ENCODE data around the gene KIF21B. TPM values are rescaled to one million over a fixed set of nuclear protein-coding genes. Genes with fewer than 3 reads are reported as not detected.

The KIF21B gene
- total and polyA plus RNA-seq, 2 of the 8 experiments (the other 6 are each of a cell fraction or from before 2014, with no cell fraction given): 10.8 to 26.5 TPM

DNA sequence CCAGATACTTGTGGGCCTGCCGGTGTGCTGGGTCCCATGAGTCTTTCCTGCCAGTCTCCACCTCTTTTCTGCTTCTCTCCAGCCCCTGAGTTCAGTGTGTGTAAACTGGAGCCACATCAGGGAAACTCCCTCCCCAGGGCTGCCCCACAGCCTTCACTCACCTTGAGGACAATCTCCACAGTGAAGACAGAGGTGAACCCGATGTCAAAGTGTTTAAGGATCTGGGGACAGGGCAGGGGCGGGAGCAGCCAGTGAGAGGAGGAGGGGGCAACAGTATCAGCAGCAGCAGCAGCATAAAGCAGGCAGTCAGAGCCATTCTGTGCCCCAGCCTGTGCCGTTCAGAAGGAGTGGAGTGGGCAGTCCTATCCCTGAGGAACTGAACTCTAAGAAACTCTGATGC is 45.5 kb upstream of the KIF21B start:
- Histone ChIP-seq H3K56ac (replicated peaks; ENCODE audit: insufficient read length, low read depth, low read length) (no peak overlapping the region), H4K20me1 (replicated peaks in 1 of 2; ENCODE audit: control insufficient read depth in 1 of 2, insufficient read depth in 2 of 2, low read length in 2 of 2) (no peaks in the 10 kb centered on the region), H3K27ac (ENCODE audit: low read depth, low read length) (no peak overlapping the region), H3K4me2 (ENCODE audit: insufficient read depth in 1 of 2, low read depth in 2 of 2, low read length in 2 of 2) (no peak overlapping the region), H2AFZ (ENCODE audit: low read length) (no peak overlapping the region), H3K4ac (replicated peaks; ENCODE audit: insufficient read length, low read depth, low read length) (no peak overlapping the region), H3K23ac (ENCODE audit: insufficient read length) (no peak overlapping the region), H2BK120ac (replicated peaks; ENCODE audit: low read depth, low read length) (no peak overlapping the region), H2BK15ac (ENCODE audit: low read length) (no peak overlapping the region), H3K9me3 (ENCODE audit: insufficient read depth in 2 of 2, low read depth in 1 of 2, low read length in 1 of 2) (no peaks in the 10 kb centered on the region), H3K79me2 (ENCODE audit: control insufficient read depth in 1 of 2, insufficient read depth in 2 of 2, low read length in 2 of 2) (no peaks in the 10 kb centered on the region), H3K79me1 (ENCODE audit: low read depth, low read length) (no peaks in the 10 kb centered on the region), H4K5ac (ENCODE audit: insufficient read length, low read depth, low read length) (no peak overlapping the region), H3K23me2 (ENCODE audit: low read depth, low read length) (no peaks in the 10 kb centered on the region), H2BK12ac (ENCODE audit: low read depth, low read length) (no peak overlapping the region), H4K8ac (ENCODE audit: extremely low read depth, insufficient read depth, low read length) (no peak overlapping the region; the same call in 1 of the 2 replicates), H3K36me3 (ENCODE audit: control insufficient read depth in 2 of 4, insufficient read depth in 4 of 4, low read length in 3 of 4) (no peaks in the 10 kb centered on the region), H3K9ac (replicated peaks in 1 of 4; ENCODE audit: extremely low read depth in 1 of 4, low read depth in 3 of 4, low read length in 3 of 4) (no peak overlapping the region), H3K4me1 (replicated peaks in 1 of 4; ENCODE audit: control insufficient read depth in 3 of 4, insufficient read depth in 4 of 4, low read length in 3 of 4) (peaks cover 0 to 4% (median 0%) of the 10 kb centered on the region in 4 experiments; a peak in 1 of 7 replicates), H2BK5ac (ENCODE audit: low read depth, low read length) (no peak overlapping the region), H3K4me3 (ENCODE audit: extremely low read depth in 1 of 4, insufficient read depth in 2 of 4, low read depth in 3 of 4, low read length in 4 of 4) (no peak overlapping the region), H4K91ac (replicated peaks; ENCODE audit: insufficient read length, low read length) (no peak overlapping the region), H2AK5ac (ENCODE audit: low read depth, low read length) (no peak overlapping the region), H3K18ac (ENCODE audit: extremely low read depth, low read length) (no peak overlapping the region), H2BK20ac (ENCODE audit: low read length) (no peak overlapping the region), H3K14ac (ENCODE audit: insufficient read length) (no peak overlapping the region), H3K27me3 (replicated peaks in 1 of 4; ENCODE audit: control insufficient read depth in 3 of 4, extremely low read depth in 1 of 4, insufficient read depth in 3 of 4, low read length in 3 of 4) (no peaks in the 10 kb centered on the region; a peak in 1 of 7 replicates)
- ChIA-PET CTCF (ENCODE audit: partially characterized antibody) (interaction anchor here (1.0 to 10.6 kb wide), 9 partner anchors 14 to 152 kb away, joined by 3 to 97 read pairs (median 4); no protein-coding TSS in a partner anchor), POLR2A (ENCODE audit: partially characterized antibody) (no interaction called here)
- WGBS, 2 experiments (ENCODE audit: extremely low coverage in 1 of 2, insufficient coverage in 1 of 2, insufficient read length in 1 of 2, insufficient replicate concordance in 2 of 2, low coverage in 1 of 2, low lambda C conversion rate in 2 of 2, missing lambda C conversion rate in 1 of 2): 88% methylated on average over 4 of the region's 4 CpGs; no CpG with 5 or more reads in 1 of the 2 experiments
- no peak for FAIRE-seq
- no peak for DNase-seq (ENCODE audit: low read depth in 1 of 2, low spot score in 2 of 2)
- no peak for TF ChIP-seq JUND (IDR thresholded peaks at IDR 0.05; ENCODE audit: low read length)
- TF ChIP-seq POLR2A (IDR thresholded peaks at IDR 0.05; ENCODE audit: control extremely low read depth in 1 of 2, low read depth in 2 of 2, low read length in 2 of 2): no peak
- no peak for TF ChIP-seq CBX5 (IDR thresholded peaks at IDR 0.05; ENCODE audit: low read depth, low read length)
- TF ChIP-seq, protein P1, sequence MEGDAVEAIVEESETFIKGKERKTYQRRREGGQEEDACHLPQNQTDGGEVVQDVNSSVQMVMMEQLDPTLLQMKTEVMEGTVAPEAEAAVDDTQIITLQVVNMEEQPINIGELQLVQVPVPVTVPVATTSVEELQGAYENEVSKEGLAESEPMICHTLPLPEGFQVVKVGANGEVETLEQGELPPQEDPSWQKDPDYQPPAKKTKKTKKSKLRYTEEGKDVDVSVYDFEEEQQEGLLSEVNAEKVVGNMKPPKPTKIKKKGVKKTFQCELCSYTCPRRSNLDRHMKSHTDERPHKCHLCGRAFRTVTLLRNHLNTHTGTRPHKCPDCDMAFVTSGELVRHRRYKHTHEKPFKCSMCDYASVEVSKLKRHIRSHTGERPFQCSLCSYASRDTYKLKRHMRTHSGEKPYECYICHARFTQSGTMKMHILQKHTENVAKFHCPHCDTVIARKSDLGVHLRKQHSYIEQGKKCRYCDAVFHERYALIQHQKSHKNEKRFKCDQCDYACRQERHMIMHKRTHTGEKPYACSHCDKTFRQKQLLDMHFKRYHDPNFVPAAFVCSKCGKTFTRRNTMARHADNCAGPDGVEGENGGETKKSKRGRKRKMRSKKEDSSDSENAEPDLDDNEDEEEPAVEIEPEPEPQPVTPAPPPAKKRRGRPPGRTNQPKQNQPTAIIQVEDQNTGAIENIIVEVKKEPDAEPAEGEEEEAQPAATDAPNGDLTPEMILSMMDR (IDR thresholded peaks at IDR 0.05; ENCODE audit: control extremely low read depth in 1 of 3, insufficient read depth in 1 of 3, low read depth in 1 of 3, low read length in 3 of 3): no peak
- no peak for TF ChIP-seq KDM4A (IDR thresholded peaks at IDR 0.05; ENCODE audit: low read depth, low read length, severe bottlenecking)
- no peak for TF ChIP-seq SIX5 (IDR thresholded peaks at IDR 0.05; ENCODE audit: low read depth, low read length)
- no peak for TF ChIP-seq TBP (IDR thresholded peaks at IDR 0.05; ENCODE audit: low read depth, low read length)
